Measurements from ENCODE around the gene MRPS16.
"Not testable (repeated sequence)": the region's sequence is repeated elsewhere in the genome, so short reads cannot be mapped to it uniquely, and the experiment has no call there.

The MRPS16 gene

DNA sequence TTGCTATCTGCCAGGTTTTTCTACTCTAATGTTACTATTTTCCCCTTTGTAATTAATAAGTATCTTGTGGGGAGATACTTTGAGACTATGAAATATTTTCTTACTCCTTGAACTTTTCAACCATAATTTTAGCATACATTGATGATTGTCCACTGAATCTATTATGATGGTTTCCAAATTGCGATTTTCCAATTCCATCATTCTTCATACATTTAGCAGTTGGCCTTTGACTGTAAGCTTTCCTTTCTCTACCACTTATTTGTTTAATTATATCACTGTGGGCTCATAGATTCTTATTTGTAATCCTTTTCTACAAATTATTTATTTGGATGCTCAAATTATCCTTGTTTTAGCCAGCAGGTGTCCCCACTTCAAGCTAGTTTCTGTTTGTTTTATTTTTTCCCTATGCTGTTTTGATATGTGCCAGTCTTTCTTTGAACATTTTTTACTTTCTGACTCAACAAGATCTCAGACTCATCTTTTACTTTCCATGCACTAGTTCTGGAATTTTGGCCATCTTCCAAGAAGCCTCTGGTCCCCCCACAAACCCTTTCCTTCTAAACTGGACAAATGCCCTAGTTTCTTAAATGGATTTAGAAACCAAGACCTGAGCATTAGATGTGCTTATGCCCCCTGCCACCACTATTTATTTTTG lies 11.4 kb upstream of the MRPS16 start:
- TF ChIP-seq, protein P1, sequence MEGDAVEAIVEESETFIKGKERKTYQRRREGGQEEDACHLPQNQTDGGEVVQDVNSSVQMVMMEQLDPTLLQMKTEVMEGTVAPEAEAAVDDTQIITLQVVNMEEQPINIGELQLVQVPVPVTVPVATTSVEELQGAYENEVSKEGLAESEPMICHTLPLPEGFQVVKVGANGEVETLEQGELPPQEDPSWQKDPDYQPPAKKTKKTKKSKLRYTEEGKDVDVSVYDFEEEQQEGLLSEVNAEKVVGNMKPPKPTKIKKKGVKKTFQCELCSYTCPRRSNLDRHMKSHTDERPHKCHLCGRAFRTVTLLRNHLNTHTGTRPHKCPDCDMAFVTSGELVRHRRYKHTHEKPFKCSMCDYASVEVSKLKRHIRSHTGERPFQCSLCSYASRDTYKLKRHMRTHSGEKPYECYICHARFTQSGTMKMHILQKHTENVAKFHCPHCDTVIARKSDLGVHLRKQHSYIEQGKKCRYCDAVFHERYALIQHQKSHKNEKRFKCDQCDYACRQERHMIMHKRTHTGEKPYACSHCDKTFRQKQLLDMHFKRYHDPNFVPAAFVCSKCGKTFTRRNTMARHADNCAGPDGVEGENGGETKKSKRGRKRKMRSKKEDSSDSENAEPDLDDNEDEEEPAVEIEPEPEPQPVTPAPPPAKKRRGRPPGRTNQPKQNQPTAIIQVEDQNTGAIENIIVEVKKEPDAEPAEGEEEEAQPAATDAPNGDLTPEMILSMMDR (IDR thresholded peaks at IDR 0.05; ENCODE audit: extremely low read depth, missing control alignments), result peak; percentile 13
- DNase-seq (ENCODE audit: low spot score), result no peak

DNA sequence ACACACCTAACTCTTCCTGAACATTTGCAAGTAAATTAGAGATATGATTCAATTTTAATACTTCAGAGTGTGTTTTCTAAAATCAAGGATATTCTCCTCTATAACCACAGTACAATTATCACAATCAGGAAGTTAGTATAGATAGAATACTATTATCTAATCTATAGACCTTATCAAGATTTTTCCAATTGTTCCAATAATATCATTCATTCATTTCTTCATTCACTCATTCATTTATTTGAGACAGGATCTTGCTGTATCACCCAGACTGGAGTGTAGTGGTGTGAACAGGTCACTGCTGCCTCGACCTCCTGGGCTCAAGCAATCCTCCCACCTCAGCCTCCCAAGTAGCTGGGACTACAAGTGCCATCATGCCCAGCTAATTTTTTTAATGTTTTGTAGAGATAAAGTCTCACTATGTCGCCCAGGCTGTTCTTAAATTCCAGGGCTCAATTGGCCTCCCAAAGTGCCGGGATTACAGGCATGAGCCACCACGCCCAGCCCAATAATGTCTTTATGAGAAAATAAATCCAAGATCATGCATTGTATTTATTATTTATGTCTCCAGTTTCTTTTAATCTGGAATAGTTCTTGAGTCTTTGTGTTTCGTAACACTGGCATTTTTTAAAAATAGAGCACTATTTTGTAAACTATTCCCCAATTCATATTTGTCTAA lies 10.6 kb upstream of the MRPS16 start:
- TF ChIP-seq, protein P1 (IDR thresholded peaks at IDR 0.05; ENCODE audit: extremely low read depth, missing control alignments), result no peak
- DNase-seq (ENCODE audit: low spot score), result no peak

DNA sequence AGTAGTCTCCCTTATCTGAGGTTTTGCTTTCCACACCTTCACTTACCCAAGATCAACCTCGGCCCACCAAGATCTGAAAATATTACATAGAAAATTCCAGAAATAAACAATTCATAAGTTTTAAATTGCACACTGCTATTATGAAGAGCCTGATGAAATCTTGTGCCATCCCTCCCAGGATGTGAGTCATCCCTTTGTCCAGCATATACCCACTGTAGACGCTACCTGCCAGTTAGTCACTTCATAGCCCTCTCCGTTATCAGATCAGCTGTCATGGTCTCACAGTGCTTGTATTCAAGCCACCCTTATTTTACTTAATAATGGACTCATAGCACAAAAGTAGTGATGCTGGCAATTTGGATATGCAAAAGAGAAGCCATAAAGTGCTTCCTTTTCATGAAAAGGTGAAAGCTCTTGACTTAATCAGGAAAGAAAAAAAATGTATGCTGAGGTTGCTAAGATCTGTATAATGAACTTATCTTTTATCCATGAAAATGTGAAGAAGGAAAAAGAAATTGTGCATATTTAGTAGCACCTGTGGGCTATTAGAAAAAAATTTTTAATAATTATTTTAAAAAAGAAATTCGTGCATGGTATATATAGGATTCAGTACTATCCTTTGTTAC lies 9.8 kb upstream of the MRPS16 start:
- no peak for DNase-seq (ENCODE audit: low spot score)

DNA sequence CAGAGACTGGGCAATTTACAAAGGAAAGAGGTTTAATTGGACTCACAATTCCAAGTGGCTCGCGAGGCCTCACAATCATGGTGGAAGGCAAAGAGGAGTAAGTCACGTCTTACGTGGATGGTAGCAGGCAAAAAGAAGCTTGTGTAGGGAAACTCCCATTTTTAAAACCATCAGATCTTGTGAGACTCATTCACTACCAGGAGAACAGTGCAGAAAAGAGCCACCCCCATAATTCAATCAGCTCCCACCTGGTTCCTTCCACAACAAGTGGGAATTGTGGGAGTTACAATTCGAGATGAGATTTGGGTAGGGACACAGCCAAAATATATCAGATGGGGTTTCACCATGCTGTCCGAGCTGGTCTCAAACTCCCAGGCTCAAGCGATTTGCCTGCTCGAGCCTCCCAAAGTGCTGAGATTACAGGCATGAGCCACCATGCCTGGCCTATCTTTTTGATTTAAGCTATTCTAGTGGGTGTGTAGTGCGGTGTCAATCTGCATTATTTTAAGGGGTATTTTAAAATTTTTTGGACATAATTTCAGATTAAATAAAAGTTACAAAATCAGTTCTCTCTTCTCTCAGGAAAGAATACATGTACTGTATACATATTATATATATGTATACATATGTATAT lies 9.0 kb upstream of the MRPS16 start:
- TF ChIP-seq, protein P1 (IDR thresholded peaks at IDR 0.05; ENCODE audit: extremely low read depth, missing control alignments), result no peak

More for the DNA sequence above, 9.8 kb upstream of the MRPS16 start:
- TF ChIP-seq, protein P1 (IDR thresholded peaks at IDR 0.05; ENCODE audit: extremely low read depth, missing control alignments), result no peak

DNA sequence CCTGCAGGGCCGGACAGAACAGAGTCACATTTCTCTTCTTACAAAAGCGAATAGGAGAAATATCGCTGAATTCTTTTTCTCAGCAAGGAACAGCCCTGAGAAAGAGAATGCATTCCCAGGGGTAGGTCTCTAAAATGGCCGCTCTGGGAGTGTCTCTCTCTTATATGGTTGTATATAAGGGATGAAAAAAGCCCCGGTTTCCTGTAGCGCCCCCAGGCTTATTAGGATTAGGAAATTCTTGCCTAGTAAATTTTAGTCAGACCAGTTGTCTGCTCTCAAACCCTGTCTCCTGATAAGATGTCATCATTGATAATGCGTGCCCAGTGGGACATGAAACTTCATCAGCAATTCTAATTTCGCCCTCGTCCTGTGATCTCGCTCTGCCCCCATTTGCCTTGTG lies 6.2 kb upstream of the MRPS16 start:
- DNase-seq (ENCODE audit: low spot score), result not testable (repeated sequence)

More for the DNA sequence above, 9.0 kb upstream of the MRPS16 start:
- DNase-seq (ENCODE audit: low spot score), result no peak

DNA sequence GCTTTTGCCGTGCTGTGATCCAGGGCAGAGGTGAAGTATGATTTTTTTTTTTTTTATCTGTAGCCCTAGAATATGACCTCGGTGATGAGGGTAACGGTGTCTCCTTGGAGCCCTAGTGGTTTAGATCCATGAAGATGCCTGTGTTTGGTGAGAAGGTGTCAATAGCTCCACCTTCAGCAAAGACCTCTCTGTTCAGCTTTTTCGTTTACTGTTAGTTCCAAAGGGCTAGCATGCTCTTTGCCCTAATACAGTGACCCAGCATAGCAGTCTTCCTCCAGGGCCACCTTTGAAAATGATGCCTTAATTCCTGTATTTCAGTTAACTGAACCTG lies 746 bp upstream of the MRPS16 start:
- DNase-seq (ENCODE audit: low spot score), result peak; percentile 27
- TF ChIP-seq, protein P1 (IDR thresholded peaks at IDR 0.05; ENCODE audit: extremely low read depth, missing control alignments), result no peak

DNA sequence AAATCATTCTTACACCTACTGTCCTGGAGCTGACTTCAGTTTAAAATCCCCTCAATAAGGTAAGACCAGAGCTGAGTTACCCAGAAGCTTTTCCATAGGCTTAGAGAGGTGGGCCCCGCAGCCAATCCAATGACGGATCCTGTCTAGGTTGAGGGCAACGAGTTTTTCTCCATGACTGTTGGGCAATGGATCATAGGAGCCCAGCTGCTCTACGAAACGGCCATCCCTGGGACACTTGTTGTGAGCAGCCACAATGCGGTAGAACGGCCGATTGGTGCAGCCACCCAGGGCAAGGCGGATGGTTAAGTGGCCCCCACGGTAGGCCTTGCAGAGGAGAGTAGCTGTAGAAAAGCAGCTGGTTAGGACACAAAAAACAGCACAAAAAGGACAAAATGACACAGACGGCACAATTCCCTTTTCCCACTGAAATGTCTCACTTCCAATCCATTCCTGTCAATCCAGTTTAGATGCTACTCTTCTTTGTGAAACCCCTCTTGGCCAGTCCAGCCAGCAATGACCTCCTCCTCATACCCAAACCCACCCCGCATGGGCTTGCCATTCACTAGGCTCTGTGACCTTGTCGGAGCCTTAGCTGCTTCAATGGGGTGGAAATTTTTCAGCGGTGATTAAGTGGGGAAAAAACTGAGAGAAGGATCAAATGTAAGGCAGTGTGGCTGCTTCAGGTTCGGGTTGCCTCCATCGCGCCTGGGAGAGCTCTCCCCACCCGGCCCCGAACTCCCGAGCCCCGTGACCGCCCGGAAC lies 580 bp downstream of the MRPS16 start:
- DNase-seq (ENCODE audit: low spot score), result no peak
- TF ChIP-seq, protein P1 (IDR thresholded peaks at IDR 0.05; ENCODE audit: extremely low read depth, missing control alignments), result no peak

All from GM20000 (cell line).